ENCODE measurements around the gene MYO9A.

Gene MYO9A

DNA sequence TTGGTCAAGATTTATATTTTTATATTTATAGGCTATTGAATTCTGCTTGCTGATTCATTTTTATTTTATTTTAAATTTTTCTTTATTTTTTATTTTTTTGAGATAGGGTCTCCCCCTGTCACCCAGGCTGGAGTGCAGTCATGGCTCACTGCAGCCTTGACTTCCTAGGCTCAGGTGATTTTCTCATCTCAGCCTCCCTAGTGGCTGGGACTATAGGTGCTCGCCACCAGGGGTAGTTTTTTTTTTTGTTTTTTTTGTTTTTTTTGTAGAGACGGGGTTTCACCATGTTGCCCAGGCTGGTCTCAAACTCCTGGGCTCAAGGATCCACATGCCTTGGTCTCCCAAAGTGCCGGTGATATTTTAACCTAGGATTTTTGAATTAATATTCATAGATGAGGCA lies 276.4 kb downstream of the MYO9A start:
- H3K4me3 Mint-ChIP-seq: no peak overlapping the region
- ATAC-seq (replicated peaks) (no peak), DNase-seq (no peak)
- no peaks in the 10 kb centered on the region for H3K27me3 Mint-ChIP-seq
- H3K36me3 Mint-ChIP-seq: peaks cover 19 to 20% of the 10 kb centered on the region in 2 donors
- no peaks in the 10 kb centered on the region for H3K4me1 Mint-ChIP-seq
- no peak overlapping the region for H3K27ac Mint-ChIP-seq
- no peaks in the 10 kb centered on the region for H3K9me3 Mint-ChIP-seq

GRCh38 chr15:71830981-71831380 lies 287.0 kb downstream of the MYO9A start:
- Mint-ChIP-seq H3K4me3 (no peak overlapping the region), H3K4me1 (no peaks in the 10 kb centered on the region), H3K27ac (no peak overlapping the region), H3K36me3 (peaks cover 45 to 51% of the 10 kb centered on the region in 2 donors), H3K9me3 (no peaks in the 10 kb centered on the region), H3K27me3 (no peaks in the 10 kb centered on the region)
- no peak for DNase-seq
- no peak for ATAC-seq (replicated peaks)

GRCh38 chr15:71826196-71826595 lies 291.8 kb downstream of the MYO9A start:
- Mint-ChIP-seq H3K36me3 (peaks cover 75 to 86% of the 10 kb centered on the region in 2 donors), H3K4me1 (no peaks in the 10 kb centered on the region), H3K4me3 (no peak overlapping the region)

GRCh38 chr15:71825021-71825730 lies 292.8 kb downstream of the MYO9A start:
- H3K9me3 Mint-ChIP-seq: peaks cover 14 to 15% of the 10 kb centered on the region in 2 donors
- no peaks in the 10 kb centered on the region for H3K27me3 Mint-ChIP-seq
- H3K4me3 Mint-ChIP-seq: no peak overlapping the region
- peaks cover 77 to 92% of the 10 kb centered on the region in 2 donors for H3K36me3 Mint-ChIP-seq
- DNase-seq (no peak), ATAC-seq (replicated peaks) (no peak)
- H3K27ac Mint-ChIP-seq: no peak overlapping the region
- no peaks in the 10 kb centered on the region for H3K4me1 Mint-ChIP-seq

More at GRCh38 chr15:71826196-71826595, 291.8 kb downstream of the MYO9A start:
- no peak for ATAC-seq (replicated peaks)
- DNase-seq: no peak
- peaks cover 12 to 14% of the 10 kb centered on the region in 2 donors for H3K9me3 Mint-ChIP-seq
- H3K27me3 Mint-ChIP-seq: no peaks in the 10 kb centered on the region
- H3K27ac Mint-ChIP-seq: no peak overlapping the region

DNA sequence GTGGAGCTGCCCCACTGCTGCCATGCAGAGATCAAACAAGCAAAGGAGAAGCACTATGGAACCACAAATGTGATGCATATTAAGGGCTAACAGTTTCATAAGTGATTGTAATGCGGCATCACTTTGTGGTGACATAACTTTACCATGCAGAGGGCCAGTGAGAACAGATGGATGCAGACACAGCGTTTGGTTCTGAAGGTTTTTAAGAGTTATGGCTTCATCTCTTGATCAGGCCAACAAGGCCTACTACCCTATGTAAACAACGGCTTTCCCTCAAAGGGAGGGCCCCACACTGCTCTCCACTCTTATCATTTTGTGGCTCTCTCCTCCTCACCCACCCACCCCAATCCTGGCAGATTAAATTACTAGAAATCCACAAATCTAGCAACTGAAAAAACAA lies 294.1 kb downstream of the MYO9A start:
- peaks cover 65 to 78% of the 10 kb centered on the region in 2 donors for H3K36me3 Mint-ChIP-seq
- no peak overlapping the region for H3K4me3 Mint-ChIP-seq

DNA sequence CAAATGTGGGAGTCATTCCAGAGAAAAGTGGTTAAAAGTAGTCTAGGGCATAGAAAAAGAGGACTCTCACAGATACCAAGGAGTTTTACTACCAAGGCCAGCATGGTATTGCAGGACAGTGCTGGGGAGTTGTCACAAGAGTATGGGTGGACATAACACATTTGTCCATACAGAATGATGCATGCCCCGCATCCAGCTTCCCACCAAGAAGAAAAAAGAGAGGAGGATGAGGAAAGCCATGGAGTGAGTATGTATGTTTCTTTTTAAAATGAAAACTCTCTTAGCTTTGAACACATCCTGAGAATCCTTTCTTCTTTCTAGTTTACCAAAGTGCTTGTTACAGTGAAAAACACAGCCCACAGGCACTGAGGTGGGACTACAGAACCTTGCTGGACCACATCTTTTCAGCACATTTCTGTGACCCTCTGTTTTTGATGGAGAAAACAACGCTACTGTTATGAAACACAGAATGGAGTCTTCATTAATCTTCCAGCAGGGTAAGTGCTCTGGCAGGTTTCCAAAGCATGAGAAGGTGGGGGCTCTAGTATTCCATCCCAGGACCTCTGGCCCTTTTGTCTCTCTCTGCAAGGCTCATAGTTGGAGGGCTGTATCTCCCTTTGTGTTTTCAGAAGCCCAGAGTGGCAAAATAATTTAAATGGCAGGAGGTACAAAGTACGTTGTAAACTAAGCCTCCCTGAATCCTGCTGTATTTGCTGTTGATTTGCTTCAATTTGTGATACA lies 294.9 kb downstream of the MYO9A start:
- Mint-ChIP-seq H3K36me3 (peaks cover 58 to 75% of the 10 kb centered on the region in 2 donors), H3K4me3 (no peak overlapping the region), H3K27me3 (no peaks in the 10 kb centered on the region), H3K27ac (no peak overlapping the region), H3K9me3 (peaks cover 16 to 24% of the 10 kb centered on the region in 2 donors), H3K4me1 (no peaks in the 10 kb centered on the region)
- DNase-seq (no peak), ATAC-seq (replicated peaks) (no peak)

More for the DNA sequence above, 294.1 kb downstream of the MYO9A start:
- peaks cover 16 to 19% of the 10 kb centered on the region in 2 donors for H3K9me3 Mint-ChIP-seq
- ATAC-seq (replicated peaks) (no peak), DNase-seq (no peak)
- no peaks in the 10 kb centered on the region for H3K27me3 Mint-ChIP-seq
- H3K4me1 Mint-ChIP-seq: no peaks in the 10 kb centered on the region
- no peak overlapping the region for H3K27ac Mint-ChIP-seq

DNA sequence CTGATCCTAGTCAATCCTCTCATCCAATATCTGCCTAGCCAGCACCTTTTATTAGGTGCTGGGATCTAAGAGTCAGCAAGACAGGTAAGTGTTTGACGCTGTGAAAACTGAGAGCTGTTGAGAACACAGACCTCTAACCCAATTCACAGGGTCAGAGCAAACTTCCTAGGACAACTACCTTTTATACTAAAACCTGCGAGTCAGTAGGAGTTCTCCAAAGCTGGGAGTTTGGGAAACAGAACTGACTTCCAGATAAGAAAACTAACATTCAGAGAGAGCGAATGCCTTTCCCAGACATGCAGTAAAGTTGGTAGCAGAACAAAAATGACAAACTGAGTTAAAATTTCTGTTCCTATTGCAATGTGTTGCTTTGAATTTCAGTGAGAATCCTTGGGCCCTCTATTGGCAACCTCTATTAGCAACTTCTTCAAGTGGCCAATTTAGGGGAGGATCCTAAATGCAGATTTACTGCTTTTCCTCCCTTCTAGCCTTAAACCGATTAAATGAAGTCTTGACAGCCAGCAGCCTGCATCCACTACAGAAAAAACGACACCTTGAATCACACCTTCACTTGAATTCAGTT lies 296.3 kb downstream of the MYO9A start:
- peaks cover 46 to 61% of the 10 kb centered on the region in 2 donors for H3K36me3 Mint-ChIP-seq

GRCh38 chr15:71820127-71820526 lies 297.8 kb downstream of the MYO9A start:
- Mint-ChIP-seq H3K27ac (no peak overlapping the region), H3K9me3 (peaks cover 18 to 24% of the 10 kb centered on the region in 2 donors), H3K36me3 (peaks cover 35 to 47% of the 10 kb centered on the region in 2 donors), H3K4me1 (no peaks in the 10 kb centered on the region), H3K27me3 (no peaks in the 10 kb centered on the region), H3K4me3 (no peak overlapping the region)
- ATAC-seq (replicated peaks) (no peak), DNase-seq (no peak)

More for the DNA sequence above, 296.3 kb downstream of the MYO9A start:
- Mint-ChIP-seq H3K27me3 (no peaks in the 10 kb centered on the region), H3K4me1 (no peaks in the 10 kb centered on the region), H3K9me3 (peaks cover 18 to 24% of the 10 kb centered on the region in 2 donors), H3K27ac (no peak overlapping the region), H3K4me3 (no peak overlapping the region)
- ATAC-seq (replicated peaks): no peak
- no peak for DNase-seq

- DNase-seq (no peak), ATAC-seq (replicated peaks) (no peak)
- Mint-ChIP-seq H3K27ac (no peak overlapping the region), H3K4me3 (no peak overlapping the region), H3K4me1 (no peaks in the 10 kb centered on the region), H3K36me3 (peaks cover 13 to 21% of the 10 kb centered on the region in 2 donors), H3K27me3 (no peaks in the 10 kb centered on the region), H3K9me3 (peaks cover 12 to 13% of the 10 kb centered on the region in 2 donors)
These were observed 300.6 kb downstream of the MYO9A start for GRCh38 chr15:71817351-71817750.

- Mint-ChIP-seq H3K27me3 (no peaks in the 10 kb centered on the region), H3K9me3 (peaks cover 4 to 10% of the 10 kb centered on the region in 2 donors), H3K4me3 (no peak overlapping the region), H3K27ac (no peak overlapping the region), H3K36me3 (peaks cover 2 to 5% of the 10 kb centered on the region in 2 donors), H3K4me1 (no peaks in the 10 kb centered on the region)
- ATAC-seq (replicated peaks): no peak
- DNase-seq: no peak
These were observed 302.6 kb downstream of the MYO9A start for GRCh38 chr15:71815301-71815700.

DNA sequence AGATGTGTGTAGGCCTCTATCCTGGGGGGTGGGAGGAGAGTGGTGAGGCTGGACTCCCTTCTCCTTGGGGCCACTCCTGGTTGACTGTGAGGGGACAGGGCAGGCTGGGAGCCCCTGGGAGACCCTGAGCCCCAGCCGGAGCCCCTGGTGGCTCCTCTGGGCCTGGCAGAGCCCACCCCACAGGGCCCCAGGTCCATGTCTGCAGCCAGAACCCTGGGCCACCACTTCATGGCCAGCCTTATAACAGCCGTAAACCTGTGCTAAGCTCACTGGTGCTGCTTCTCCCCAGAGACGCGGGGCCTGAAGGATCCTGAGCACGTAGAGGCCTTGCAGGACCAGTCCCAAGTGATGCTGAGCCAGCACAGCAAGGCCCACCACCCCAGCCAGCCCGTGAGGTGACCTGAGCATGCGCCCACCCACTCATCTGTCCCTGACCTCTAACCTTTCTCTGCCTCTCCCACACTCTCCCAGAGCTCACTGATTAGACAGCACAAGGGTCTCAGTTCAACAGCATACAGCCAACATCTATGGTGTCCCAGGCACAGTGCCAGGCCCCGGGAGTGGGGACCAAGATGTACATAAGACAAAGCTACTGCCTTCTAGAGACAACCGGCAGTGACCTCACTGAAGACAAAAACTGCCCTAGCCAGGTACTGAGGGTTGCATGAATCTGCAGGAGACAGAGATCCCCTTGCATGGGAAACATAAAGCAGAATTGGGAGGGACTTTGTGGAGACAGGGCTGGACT lies 304.1 kb downstream of the MYO9A start:
- Mint-ChIP-seq H3K36me3 (peaks cover 2 to 4% of the 10 kb centered on the region in 2 donors), H3K4me3 (no peak overlapping the region), H3K4me1 (no peaks in the 10 kb centered on the region), H3K27me3 (no peaks in the 10 kb centered on the region), H3K27ac (peak overlapping the region; percentile 2), H3K9me3 (peaks cover 2 to 5% of the 10 kb centered on the region in 2 donors)
- ATAC-seq (replicated peaks): no peak
- no peak for DNase-seq

DNA sequence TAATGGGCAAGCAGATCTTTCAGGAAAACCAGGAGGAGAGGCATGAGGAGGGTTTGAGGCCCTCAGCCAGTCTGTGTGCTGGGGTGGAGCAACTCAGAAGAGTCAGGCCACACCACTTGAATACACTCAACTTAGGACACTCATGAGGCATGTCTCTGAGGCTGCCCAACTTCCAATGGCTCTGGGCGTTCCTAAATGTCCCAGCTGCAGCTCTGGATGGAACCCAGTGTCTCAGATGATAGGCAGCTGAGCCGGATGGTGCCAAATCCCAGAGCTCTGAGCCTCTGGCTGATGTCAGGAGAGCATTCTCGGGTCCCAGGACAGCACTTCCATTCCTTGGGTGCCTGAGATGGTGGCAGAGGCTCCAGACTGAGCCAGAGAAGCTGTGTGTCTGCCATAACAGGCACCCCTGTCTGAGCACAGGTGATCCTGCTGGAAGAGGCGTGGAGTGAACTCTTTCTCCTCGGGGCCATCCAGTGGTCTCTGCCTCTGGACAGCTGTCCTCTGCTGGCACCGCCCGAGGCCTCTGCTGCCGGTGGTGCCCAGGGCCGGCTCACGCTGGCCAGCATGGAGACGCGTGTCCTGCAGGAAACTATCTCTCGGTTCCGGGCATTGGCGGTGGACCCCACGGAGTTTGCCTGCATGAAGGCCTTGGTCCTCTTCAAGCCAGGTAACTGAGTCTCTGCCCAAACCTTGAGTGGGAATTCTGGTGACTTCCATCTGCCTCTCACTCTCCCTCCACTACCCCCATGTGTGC lies 304.8 kb downstream of the MYO9A start:
- peaks cover under 1 to 2% of the 10 kb centered on the region in 2 donors for H3K36me3 Mint-ChIP-seq
- DNase-seq: no peak
- no peak overlapping the region for H3K4me3 Mint-ChIP-seq
- H3K9me3 Mint-ChIP-seq: peaks cover under 1 to 2% of the 10 kb centered on the region in 2 donors
- ATAC-seq (replicated peaks): no peak
- H3K27ac Mint-ChIP-seq: no peak overlapping the region
- peaks cover 0 to 4% of the 10 kb centered on the region in 2 donors for H3K27me3 Mint-ChIP-seq
- H3K4me1 Mint-ChIP-seq: no peaks in the 10 kb centered on the region
